SH-SY5Y (cell line): Measurements from ENCODE around the gene ADGRL3.

Source experiments
- GATA2 ChIP-seq: IDR thresholded peaks from 2 replicates; pipeline ENCODE4 v1.6.1; 2011; ENCODE audit warnings: mild to moderate bottlenecking, low read depth, low read length
- GATA3 ChIP-seq: IDR thresholded peaks from 2 replicates; pipeline ENCODE4 v1.6.1; 2011; ENCODE audit warnings: low read depth, mild to moderate bottlenecking, low read length, moderate library complexity

ADGRL3 gene

DNA sequence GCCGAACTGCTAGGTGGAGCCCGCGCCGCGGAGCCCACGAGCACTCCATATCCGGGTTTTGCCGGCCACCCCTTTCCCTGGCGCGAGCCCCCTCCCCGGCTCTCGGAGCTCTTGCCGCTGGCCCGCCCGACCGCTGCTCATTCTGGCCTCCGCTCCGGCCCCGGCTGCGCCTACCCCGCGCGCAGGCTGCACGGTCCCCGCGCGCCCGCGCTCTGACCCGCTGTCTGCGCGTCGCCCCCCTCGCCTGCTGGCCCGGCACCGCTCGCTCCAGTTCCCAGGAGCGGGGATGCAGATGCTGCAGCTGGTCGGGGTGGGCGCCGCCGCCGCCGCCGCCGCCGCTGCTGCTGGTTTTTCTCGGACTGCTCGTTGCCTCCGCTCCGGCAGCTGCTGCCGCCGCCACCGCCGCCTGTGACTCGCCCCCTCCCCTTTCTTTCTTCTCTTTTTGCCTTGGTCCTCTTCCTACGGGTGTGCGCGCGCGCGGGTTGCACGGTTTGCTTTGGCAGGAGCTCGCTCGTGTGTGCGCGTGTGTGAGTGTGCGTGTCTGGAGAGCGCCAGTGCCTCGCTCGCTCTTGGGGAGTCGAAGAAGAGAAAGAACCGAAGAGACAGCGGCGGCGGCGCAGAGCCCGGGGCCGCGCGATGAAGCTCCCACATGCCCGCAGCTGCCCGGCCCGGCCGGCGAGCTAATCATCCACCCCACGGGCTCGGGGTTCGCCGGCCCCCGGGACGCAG, at the start of gene ADGRL3:
Gene ADGRL3 (plus strand): TSS at position 140 of the 729 bp plus-strand sequence.
- no peak for TF ChIP-seq GATA2
- no peak for TF ChIP-seq GATA3

DNA sequence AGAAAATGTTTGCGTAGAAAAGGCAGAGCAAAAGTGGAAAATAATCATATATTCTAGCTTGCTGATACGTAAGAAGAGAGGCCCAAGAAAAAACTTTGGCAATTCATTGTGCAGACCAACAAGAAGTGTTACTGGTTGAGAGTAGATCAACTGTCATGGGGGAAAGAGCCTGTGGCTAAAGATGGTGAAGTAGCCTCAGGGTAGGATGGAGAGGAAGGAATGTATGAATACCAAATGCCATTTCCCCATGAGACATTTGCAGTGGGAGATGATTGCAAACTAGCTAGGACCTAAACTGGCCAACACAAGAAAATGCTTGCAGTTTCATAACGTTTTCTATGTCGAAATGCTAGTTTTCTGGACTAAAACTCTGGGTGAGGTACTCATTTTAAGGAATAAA, 47.7 kb upstream of the ADGRL3 start:
- TF ChIP-seq GATA3 = no peak
- TF ChIP-seq GATA2 = no peak

DNA sequence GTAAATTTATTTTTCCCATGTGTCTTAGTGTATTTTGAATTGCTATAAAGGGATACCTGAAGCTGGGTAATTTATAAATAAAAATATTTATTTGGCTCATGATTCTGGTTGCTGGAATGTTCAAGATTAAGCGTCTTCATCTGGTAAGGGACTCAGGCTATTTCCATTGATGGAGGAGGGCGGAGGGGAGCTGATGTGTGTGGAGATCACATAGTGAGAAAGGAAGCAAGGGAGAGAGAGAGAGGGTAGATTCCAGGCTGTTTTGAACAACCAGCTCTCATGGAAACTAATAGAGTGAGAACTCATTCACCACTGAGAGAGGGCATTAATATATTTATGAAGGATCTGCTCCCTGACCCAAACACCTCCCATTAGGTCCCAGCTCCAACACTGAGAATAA, 39.6 kb upstream of the ADGRL3 start:
- TF ChIP-seq GATA3 (no peak), GATA2 (no peak)

DNA sequence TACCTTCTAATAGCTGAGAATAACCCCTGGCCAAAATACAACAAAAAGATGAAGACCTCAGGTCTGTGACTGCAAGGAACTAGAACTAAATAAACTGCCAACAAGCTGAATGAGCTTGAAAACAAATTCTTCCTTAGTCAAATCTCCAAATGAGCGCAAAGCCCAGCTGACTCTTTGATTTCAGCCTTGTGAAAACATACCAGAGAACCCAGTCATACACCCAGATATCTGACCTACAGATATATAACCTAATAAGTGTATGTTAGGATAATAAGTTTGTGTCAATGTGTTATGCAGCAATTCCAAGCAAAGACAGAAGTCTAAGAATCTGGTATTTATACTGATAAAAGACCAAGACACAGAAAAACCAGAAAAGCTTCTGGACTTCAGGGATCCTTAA, 38.0 kb upstream of the ADGRL3 start:
- TF ChIP-seq GATA3 (no peak), GATA2 (no peak)

DNA sequence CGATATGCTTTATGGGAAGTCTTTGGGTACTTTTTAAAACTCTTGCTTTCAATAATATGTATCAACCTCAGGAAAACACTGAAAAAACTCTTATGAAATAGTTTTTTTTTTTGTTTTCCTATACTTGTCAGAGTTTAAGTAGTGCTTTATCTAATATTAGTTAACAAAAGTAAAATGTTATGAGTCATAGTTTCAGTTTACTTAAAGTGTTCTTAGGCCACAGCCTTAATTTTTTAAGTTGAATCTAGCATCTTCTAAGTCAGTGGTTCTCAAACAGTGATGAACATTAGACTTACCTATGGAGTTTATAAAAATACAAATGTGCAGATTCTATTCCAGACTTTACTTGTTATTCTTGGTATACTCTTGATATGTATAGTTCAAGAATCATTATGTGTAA, 26.3 kb upstream of the ADGRL3 start:
- TF ChIP-seq GATA2 = no peak
- no peak for TF ChIP-seq GATA3

DNA sequence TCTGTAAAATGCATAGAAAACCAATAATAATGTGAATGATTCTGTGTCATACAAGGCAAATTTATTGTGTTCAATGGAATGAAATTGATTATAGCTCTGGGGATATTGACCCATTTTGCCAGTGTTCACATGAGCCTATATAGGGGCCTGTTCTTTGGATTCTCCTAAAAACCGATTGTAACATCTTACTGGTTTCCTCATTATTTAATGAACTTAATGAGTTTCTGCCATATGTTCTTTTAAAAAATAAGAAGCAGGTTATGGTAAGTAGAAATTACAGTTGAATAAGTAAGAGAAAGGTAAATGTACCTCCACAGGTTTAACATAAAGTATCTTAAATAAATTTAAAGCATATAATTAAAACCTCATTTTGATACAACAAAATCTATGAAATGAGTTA, 24.6 kb upstream of the ADGRL3 start:
- TF ChIP-seq GATA3 = no peak
- TF ChIP-seq GATA2 = no peak

DNA sequence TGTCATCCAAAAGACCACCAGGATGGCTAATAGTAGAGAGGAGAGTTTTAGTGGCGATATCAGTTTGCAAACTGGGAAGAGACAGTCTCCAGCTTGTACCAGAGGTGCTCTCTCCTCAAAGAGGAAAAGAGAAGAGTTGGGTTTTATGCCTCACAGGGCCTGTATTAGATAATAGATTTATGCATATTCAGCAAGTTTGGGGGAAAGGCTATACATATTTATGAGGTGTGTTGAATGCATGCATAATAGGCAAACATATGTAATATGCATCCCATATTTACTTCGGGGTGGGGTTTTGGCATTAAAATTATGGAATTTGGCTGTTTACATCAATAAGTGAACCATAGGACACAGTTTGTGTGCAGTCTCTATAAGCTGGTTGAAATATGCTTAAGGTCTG, 22.8 kb upstream of the ADGRL3 start:
- TF ChIP-seq GATA2 = no peak
- no peak for TF ChIP-seq GATA3

DNA sequence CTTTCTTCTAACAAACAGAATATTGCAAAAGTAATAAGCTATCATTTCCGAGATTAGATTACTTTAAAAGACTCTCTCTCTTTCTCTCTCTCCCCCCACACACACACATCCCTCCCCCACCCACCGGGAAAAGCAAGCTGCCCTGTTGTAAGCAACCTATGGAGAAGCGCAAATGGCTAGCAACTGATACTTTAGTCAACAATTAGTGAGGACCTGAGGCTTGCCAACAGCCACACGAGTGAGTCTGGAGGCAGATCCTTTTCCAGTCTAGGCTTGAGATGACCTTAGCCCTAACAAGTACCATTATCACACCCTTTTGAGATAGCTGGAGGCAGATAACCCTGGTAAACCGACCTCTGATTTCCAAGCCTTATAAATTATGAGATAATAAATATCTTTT, 19.7 kb upstream of the ADGRL3 start:
- TF ChIP-seq GATA3 (no peak), GATA2 (no peak)

DNA sequence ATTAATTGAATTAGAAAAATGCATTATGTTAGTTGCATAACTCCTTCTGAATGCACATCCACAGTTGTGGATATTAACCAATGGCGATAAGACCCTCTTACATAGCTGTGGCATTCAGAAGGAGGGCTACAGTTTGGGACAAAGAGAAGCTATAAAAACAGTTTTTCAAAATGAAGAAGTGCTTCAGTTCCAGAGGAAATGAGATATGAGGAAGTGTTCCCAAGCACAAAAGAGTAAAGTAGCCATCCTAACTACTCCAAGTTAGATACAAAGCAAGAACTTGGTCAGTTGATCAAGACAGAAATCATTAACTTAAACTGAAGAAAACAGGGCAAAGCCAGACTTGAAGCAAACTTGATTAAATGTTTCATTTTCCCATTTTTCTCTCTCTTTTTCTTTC, 17.2 kb upstream of the ADGRL3 start:
- no peak for TF ChIP-seq GATA2
- TF ChIP-seq GATA3 = no peak

DNA sequence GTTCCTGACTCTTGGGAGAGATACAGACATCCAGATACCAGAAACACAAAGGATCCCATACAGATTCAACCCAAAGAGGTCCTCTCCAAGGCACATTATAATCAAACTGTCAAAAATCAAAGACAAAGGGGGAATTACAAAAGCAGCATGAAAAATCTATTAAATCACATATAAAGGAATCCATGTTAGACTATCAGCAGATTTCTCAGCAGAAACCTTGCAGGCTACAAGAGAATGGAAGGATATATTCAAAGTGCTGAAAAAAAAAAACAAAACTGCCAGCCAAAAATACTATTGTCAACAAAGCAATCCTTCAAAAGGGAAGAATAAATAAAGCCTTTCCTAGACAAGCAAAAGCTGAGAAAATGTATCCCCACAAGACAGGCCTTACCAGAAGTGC, 14.8 kb upstream of the ADGRL3 start:
- TF ChIP-seq GATA2 (no peak), GATA3 (no peak)

DNA sequence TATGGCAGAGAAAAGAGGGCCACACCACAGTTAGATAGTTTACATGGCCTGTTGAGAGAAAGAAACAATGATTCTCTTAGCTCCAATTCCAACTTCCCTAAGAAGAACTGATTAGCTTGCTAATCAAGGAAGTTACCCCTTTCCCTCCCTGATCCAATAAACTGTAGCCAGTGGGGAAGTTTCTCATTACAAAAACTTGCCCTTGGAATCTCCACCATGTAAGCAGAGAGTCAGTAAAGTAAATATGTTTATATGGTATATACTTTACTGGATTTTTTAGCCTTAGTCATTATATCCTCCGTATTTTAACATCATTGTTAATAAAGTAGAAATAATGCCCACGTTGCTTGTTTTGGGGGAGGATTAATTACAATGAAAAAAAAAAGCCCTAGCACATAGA, 7.7 kb upstream of the ADGRL3 start:
- TF ChIP-seq GATA2 = no peak
- TF ChIP-seq GATA3 = no peak

DNA sequence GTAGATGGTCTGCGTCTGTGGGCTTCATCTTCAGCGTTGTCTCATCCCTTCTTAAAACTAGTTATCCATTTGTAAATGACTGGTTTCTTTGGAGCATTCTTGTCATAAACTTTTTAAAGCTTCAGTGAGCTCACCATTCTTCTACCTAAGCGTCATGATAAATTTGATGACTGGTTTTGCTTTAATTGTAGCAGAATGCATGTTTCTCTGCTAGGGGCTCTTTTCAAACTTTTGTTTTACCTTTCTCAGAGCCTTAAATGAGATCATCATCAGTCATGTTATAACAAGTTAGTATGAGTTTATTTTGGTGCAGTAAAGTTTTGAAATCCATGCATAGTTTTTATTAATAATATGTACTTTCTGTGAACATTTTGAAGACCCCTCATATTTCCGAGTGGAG, 6.3 kb upstream of the ADGRL3 start:
- TF ChIP-seq GATA2 = no peak

DNA sequence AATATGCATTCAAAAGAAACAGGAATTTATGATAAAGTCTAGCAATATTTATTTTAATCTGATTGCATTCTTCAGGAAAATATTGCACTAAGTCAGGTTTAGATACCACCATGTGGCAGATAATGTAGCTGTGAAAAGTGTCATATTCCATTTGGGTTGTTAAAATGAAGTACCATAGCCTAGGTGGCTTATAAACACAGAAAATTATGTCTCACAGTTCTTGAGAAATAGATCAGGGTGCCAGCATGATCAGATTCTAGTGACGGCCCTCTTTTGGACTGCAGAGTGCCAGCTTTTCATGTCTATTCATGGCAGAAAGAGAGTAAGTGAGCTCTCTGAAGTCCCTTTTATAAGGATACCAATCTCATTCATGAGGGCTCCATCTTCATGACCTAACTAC, 5.6 kb upstream of the ADGRL3 start:
- TF ChIP-seq GATA3 (no peak), GATA2 (no peak)

DNA sequence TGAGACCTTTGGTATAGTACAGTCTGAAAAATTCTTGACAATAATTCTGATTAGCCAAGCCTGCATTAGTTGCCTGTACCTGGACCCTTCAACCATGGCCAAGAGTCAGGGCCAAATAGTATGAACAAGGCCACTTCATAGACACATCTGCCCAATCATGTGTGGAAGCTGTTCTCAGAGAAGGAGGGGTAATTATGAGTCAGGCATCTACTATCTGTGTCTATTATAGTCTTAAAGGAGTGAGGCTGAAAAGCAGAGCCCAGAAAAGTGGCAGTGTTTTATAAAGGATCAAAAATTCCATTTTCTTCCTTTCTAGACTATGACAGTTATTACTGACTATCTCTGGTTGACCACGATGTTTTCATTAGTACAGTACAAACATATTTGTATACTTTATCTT, 5.0 kb upstream of the ADGRL3 start:
- TF ChIP-seq GATA3 = no peak
- no peak for TF ChIP-seq GATA2

DNA sequence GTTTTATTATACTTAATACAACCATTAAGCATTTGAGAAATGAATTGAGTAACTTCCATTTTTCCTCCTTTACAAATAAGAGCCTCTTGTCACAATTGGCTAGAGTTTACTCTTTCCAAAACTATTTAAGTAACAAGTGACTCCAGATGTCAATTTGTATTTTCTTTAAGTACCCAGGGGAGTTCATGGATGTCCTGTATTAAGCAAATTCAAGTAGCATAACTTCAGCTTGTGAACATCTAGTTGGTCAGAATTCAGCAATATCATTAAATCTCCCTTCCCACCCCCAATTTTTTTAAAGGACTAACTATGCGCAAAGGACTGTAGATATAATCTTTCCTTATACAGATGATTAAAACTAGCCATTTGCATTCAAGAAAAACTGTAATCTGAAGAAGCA, 1.4 kb upstream of the ADGRL3 start:
- TF ChIP-seq GATA2 = no peak
- TF ChIP-seq GATA3 = no peak

DNA sequence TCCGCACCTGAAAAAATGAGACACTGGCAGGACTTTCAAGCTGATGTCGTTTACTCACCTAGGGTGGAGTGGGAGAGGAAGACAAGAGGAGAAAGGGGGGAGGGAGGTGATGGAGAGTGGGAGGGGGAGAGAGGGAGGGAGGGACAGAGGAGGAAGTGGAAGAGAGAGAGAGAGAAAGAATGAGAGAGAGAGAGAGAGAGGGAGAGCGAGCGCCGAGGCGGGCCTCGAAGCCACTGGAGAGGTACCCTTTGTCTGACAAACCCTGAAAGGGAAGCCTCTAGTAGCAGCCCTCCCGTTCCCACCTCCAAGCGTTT, 296 bp upstream of the ADGRL3 start:
- TF ChIP-seq GATA3 = no peak
- no peak for TF ChIP-seq GATA2

DNA sequence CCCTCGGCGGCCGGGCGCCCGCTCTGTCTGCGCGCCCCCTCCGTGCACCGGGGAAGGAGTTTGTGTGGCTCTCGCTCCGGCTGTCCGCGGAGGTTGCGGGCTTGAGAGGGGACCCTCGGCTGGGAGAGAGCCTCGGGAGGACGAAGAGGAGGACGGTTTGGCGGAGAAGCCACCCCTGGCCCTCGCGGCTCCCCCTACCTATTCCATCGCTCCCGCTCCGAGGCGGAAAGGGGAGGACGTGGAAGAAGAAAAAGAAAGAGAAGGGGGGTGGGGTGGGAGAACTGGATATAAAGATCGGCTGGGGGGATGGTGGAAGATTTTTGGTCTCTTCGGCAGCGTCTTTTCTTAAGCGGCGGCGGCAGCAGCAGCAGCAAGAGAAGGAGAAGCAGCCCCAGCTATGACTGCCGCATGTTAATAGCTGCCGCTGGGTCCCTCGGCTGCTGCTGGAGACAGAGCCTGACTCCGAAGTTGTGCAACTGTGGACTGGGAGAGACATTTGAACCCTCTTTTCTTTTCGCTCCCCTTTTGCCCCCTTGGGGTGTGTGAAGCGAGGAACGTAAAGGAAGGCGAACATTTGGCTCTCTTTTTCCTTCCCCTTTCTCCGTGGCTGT, 895 bp downstream of the ADGRL3 start:
- TF ChIP-seq GATA3 (no peak), GATA2 (no peak)
